Smooth muscle cell of the brain vasculature (primary cell): Measurements from ENCODE around the gene ZNF771.

Experiments used
- DNase-seq: peaks from one replicate; pipeline ENCODE4 v3.0.0-alpha.2; 2012; ENCODE audit warnings: low read depth, low spot score

Gene ZNF771

GRCh38 chr16:30464078-30464477 lies 56.7 kb downstream of the ZNF771 start:
- DNase-seq: no peak
